Measurements from ENCODE around the gene ATP6V1B1. TPM values are rescaled to one million over a fixed set of nuclear protein-coding genes. Genes with fewer than 3 reads are reported as not detected.

Gene ATP6V1B1
- polyA plus RNA-seq, 3 donors: not detected

DNA sequence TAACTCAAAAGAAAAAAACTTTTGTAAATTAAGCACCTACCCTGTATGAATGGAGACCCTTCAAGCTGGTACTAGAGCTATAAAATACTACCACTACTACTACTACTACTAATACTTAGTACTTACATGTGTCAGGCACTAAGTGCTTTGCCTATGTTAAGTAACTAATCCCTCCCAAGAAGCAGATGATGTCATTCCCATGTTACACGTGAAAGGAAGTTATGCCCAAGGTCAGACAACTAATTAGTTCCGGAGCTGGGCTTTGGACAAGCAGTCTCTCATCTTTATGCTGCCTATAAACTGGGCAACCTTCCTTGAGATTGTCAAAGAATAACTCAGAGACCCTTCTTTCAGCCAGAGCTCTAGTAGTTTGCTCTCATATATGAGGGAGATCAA, 13.9 kb upstream of the ATP6V1B1 start:
- Histone ChIP-seq H3K9me3 (replicated peaks in 1 of 2; ENCODE audit: control insufficient read depth in 1 of 2, insufficient read depth in 1 of 2, low read length in 2 of 2) (no peaks in the 10 kb centered on the region), H3K27me3 (ENCODE audit: control insufficient read depth in 2 of 2, insufficient read depth in 2 of 2, low read length in 2 of 2) (peaks cover 6% of the 10 kb centered on the region in 2 donors), H3K27ac (ENCODE audit: low read depth in 1 of 2, low read length in 2 of 2) (no peak overlapping the region), H2AFZ (ENCODE audit: insufficient read depth, low read depth, low read length, poor library complexity, severe bottlenecking) (no peak overlapping the region), H3K9ac (ENCODE audit: insufficient read depth, low read length, poor library complexity, severe bottlenecking) (no peak overlapping the region), H3K4me3 (replicated peaks in 1 of 3; ENCODE audit: low read depth in 2 of 3, low read length in 3 of 3) (no peak overlapping the region), H3K79me2 (ENCODE audit: insufficient read depth, low read length) (no peaks in the 10 kb centered on the region), H3K36me3 (replicated peaks in 1 of 2; ENCODE audit: control insufficient read depth in 1 of 2, insufficient read depth in 2 of 2, low read length in 2 of 2) (no peaks in the 10 kb centered on the region), H4K20me1 (ENCODE audit: insufficient read depth, low read length) (no peaks in the 10 kb centered on the region), H3K4me1 (ENCODE audit: control insufficient read depth in 1 of 2, insufficient read depth in 2 of 2, low read length in 2 of 2) (no peaks in the 10 kb centered on the region), H3K4me2 (replicated peaks; ENCODE audit: extremely low read depth, low read length, poor library complexity, severe bottlenecking) (no peak overlapping the region)
- H3K27me3 Mint-ChIP-seq (ENCODE audit: low read depth in 3 of 3): peaks cover 30 to 34% (median 30%) of the 10 kb centered on the region in 3 donors
- no peaks in the 10 kb centered on the region for H3K36me3 Mint-ChIP-seq
- no peak overlapping the region for H3K4me3 Mint-ChIP-seq
- H3K4me1 Mint-ChIP-seq: no peaks in the 10 kb centered on the region
- no peak for DNase-seq
- peaks cover 0 to 3% (median 0%) of the 10 kb centered on the region in 7 donors for H3K9me3 Mint-ChIP-seq
- intact Hi-C loops (cut with micrococcal nuclease): loop anchor here in 1 of 2 donors (5.0 kb wide), 1 partner anchor 135 kb away; no protein-coding TSS in a partner anchor
- WGBS (ENCODE audit: insufficient coverage): 37% methylated on average over 2 of the region's 2 CpGs
- TF ChIP-seq, protein P1, sequence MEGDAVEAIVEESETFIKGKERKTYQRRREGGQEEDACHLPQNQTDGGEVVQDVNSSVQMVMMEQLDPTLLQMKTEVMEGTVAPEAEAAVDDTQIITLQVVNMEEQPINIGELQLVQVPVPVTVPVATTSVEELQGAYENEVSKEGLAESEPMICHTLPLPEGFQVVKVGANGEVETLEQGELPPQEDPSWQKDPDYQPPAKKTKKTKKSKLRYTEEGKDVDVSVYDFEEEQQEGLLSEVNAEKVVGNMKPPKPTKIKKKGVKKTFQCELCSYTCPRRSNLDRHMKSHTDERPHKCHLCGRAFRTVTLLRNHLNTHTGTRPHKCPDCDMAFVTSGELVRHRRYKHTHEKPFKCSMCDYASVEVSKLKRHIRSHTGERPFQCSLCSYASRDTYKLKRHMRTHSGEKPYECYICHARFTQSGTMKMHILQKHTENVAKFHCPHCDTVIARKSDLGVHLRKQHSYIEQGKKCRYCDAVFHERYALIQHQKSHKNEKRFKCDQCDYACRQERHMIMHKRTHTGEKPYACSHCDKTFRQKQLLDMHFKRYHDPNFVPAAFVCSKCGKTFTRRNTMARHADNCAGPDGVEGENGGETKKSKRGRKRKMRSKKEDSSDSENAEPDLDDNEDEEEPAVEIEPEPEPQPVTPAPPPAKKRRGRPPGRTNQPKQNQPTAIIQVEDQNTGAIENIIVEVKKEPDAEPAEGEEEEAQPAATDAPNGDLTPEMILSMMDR (IDR thresholded peaks at IDR 0.05): no peak
- H3K27ac Mint-ChIP-seq: no peak overlapping the region

DNA sequence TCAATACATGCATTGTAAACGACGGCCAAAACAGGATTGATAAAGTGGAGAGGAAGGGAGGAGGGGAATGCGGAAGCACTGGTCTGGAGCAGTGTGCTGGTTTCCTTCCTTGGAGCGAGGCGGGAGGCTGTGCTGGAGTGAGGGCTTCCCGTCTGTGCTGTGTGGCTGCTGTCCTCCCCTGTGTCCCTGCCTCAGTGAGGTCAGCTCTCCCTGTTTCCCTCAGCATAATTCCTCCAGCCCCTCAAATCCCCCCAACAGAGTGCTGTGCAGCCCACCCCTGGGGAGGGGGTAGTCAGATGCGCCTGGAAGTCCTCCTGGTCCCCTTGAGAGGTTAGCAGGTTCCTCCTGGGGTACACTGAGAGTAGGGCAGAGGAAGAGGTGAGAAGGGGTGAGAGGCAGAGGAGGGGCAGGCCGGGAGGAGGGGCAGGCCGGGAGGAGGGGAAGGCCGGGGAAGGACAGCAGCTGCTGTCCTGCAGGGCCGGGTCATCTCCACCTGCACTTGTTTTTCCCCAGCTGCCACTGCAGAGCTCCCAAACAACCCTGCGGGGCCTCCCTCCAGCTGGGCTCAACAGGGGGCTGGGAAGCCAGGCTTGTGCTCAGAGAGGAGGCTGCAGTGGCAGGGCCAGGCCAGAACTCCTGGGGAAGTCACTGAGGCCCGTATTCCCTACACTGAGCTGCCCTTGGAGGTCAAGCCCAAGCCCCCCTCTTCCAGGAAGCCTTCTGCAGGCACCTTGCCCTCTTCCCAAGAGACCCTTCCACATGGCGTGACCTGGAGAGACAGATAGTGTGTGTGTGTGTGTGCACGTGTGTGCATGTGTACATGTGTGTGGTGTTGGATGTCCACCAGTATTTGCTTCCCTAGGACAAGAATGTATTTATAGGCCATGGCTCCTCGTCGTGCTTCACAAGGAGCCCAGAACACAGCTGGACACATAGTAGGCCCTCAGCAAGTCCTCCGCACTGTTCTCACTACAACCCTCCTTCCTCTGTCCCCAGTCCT, 13.2 kb upstream of the ATP6V1B1 start:
- peaks cover 5 to 6% of the 10 kb centered on the region in 2 donors for H3K27me3 ChIP-seq (ENCODE audit: control insufficient read depth in 2 of 2, insufficient read depth in 2 of 2, low read length in 2 of 2)
- Mint-ChIP-seq H3K4me3 (no peak overlapping the region), H3K36me3 (no peaks in the 10 kb centered on the region), H3K4me1 (no peaks in the 10 kb centered on the region), H3K27me3 (ENCODE audit: low read depth in 3 of 3) (peaks cover 30 to 35% (median 32%) of the 10 kb centered on the region in 3 donors), H3K27ac (no peak overlapping the region), H3K9me3 (peaks cover 0 to 3% (median 0%) of the 10 kb centered on the region in 7 donors)
- H3K27ac ChIP-seq (ENCODE audit: low read depth in 1 of 2, low read length in 2 of 2): no peak overlapping the region
- H3K9ac ChIP-seq (ENCODE audit: insufficient read depth, low read length, poor library complexity, severe bottlenecking): no peak overlapping the region
- H3K79me2 ChIP-seq (ENCODE audit: insufficient read depth, low read length): no peaks in the 10 kb centered on the region
- no peak overlapping the region for H3K4me3 ChIP-seq (replicated peaks in 1 of 3; ENCODE audit: low read depth in 2 of 3, low read length in 3 of 3)
- no peak overlapping the region for H2AFZ ChIP-seq (ENCODE audit: insufficient read depth, low read depth, low read length, poor library complexity, severe bottlenecking)
- 87% methylated on average over 6 of the region's 18 CpGs for WGBS (ENCODE audit: insufficient coverage)
- no peaks in the 10 kb centered on the region for H4K20me1 ChIP-seq (ENCODE audit: insufficient read depth, low read length)
- TF ChIP-seq, protein P1 (IDR thresholded peaks at IDR 0.05): no peak
- H3K4me2 ChIP-seq (replicated peaks; ENCODE audit: extremely low read depth, low read length, poor library complexity, severe bottlenecking): no peak overlapping the region
- no peaks in the 10 kb centered on the region for H3K4me1 ChIP-seq (ENCODE audit: control insufficient read depth in 1 of 2, insufficient read depth in 2 of 2, low read length in 2 of 2)
- intact Hi-C loops (cut with micrococcal nuclease): loop anchor here in 1 of 2 donors (5.0 kb wide), 1 partner anchor 135 kb away; no protein-coding TSS in a partner anchor
- H3K36me3 ChIP-seq (replicated peaks in 1 of 2; ENCODE audit: control insufficient read depth in 1 of 2, insufficient read depth in 2 of 2, low read length in 2 of 2): no peaks in the 10 kb centered on the region
- H3K9me3 ChIP-seq (replicated peaks in 1 of 2; ENCODE audit: control insufficient read depth in 1 of 2, insufficient read depth in 1 of 2, low read length in 2 of 2): no peaks in the 10 kb centered on the region
- DNase-seq: no peak
